H54 (cell line): ENCODE results near the gene RHNO1.

Experiments used
- DNase-seq: peaks from one replicate; pipeline ENCODE4 v3.0.0; 2011; ENCODE audit warnings: low spot score, mixed read lengths; ENCODE audit not compliant: insufficient read length
- FAIRE-seq: peaks from 3 replicates; lab custom pipeline; 2011; peaks lifted over from hg19 to GRCh38; lab: Jason Lieb, UNC
- POLR2A ChIP-seq: IDR thresholded peaks from 2 replicates; pipeline ENCODE4 v1.6.1; 2011; ENCODE audit warnings: low read depth, mild to moderate bottlenecking, low read length

The RHNO1 gene

GRCh38 chr12:2900642-2901041, 23.6 kb downstream of the RHNO1 start:
- DNase-seq (no peak), FAIRE-seq (no peak)
- no peak for TF ChIP-seq POLR2A

GRCh38 chr12:2902272-2902880, 25.4 kb downstream of the RHNO1 start:
- TF ChIP-seq POLR2A = no peak
- DNase-seq (no peak), FAIRE-seq (no peak)

GRCh38 chr12:2904260-2904659, 27.2 kb downstream of the RHNO1 start:
- DNase-seq (no peak), FAIRE-seq (no peak)
- TF ChIP-seq POLR2A = no peak

GRCh38 chr12:2912216-2912575, 35.2 kb downstream of the RHNO1 start:
- no peak for TF ChIP-seq POLR2A
- DNase-seq = no peak
- no peak for FAIRE-seq

- no peak for TF ChIP-seq POLR2A
- FAIRE-seq (no peak), DNase-seq (no peak)
These were observed 42.2 kb downstream of the RHNO1 start for GRCh38 chr12:2919249-2919648.

GRCh38 chr12:2922329-2922728, 45.3 kb downstream of the RHNO1 start:
- FAIRE-seq (no peak), DNase-seq (no peak)
- no peak for TF ChIP-seq POLR2A

GRCh38 chr12:2923057-2923456, 46.0 kb downstream of the RHNO1 start:
- DNase-seq (no peak), FAIRE-seq (no peak)
- no peak for TF ChIP-seq POLR2A

GRCh38 chr12:2924019-2924418, 47.0 kb downstream of the RHNO1 start:
- FAIRE-seq = no peak
- TF ChIP-seq POLR2A = no peak
- peak; percentile 35 for DNase-seq

- DNase-seq (no peak), FAIRE-seq (no peak)
- no peak for TF ChIP-seq POLR2A
These were observed 48.4 kb downstream of the RHNO1 start for GRCh38 chr12:2925322-2925995.

- DNase-seq = no peak
- no peak for TF ChIP-seq POLR2A
- FAIRE-seq = no peak
These were observed 53.8 kb downstream of the RHNO1 start for GRCh38 chr12:2930865-2931264.

GRCh38 chr12:2933586-2933985, 56.6 kb downstream of the RHNO1 start:
- TF ChIP-seq POLR2A = no peak
- FAIRE-seq = no peak
- DNase-seq = no peak

- no peak for TF ChIP-seq POLR2A
- FAIRE-seq = no peak
- no peak for DNase-seq
These were observed 57.3 kb downstream of the RHNO1 start for GRCh38 chr12:2934371-2934770.

GRCh38 chr12:2936301-2936700, 59.3 kb downstream of the RHNO1 start:
- no peak for TF ChIP-seq POLR2A
- no peak for FAIRE-seq
- no peak for DNase-seq

GRCh38 chr12:2937500-2937899, 60.5 kb downstream of the RHNO1 start:
- DNase-seq (no peak), FAIRE-seq (no peak)
- no peak for TF ChIP-seq POLR2A
